Keratinocyte (primary cell): ENCODE data around the gene ERO1B. TPM values are rescaled to one million over a fixed set of nuclear protein-coding genes. Genes with fewer than 3 reads are reported as not detected.

Source experiments
- DNase-seq: peaks from one replicate; pipeline ENCODE4 v3.0.0-alpha.2; 2011; ENCODE audit warnings: low read depth, missing footprints, low spot score
- FAIRE-seq: peaks from 2 replicates; lab custom pipeline; 2011; peaks lifted over from hg19 to GRCh38; lab: Jason Lieb, UNC
- H2AFZ ChIP-seq: 2 replicates; pipeline ENCODE4 v1.6.0; 2012; ENCODE audit warnings: low read length, control low read depth, inconsistent platforms; ENCODE audit not compliant: control insufficient read depth
- H3K27ac ChIP-seq: 2 replicates; pipeline ENCODE4 v1.5.1; 2011; ENCODE audit warnings: low read length; ENCODE audit not compliant: control insufficient read depth, insufficient read depth
- H3K27me3 ChIP-seq: 3 replicates; pipeline ENCODE4 v1.6.0; 2011; ENCODE audit warnings: low read length; ENCODE audit not compliant: control insufficient read depth, insufficient read depth; ENCODE audit errors: extremely low read depth
- H3K36me3 ChIP-seq, 2 experiments: 2 replicates in 1 of 2; 3 replicates in 1 of 2; pipeline ENCODE4 v1.5.1; 2011; ENCODE audit warnings: low read length in 2 of 2, mild to moderate bottlenecking in 1 of 2; ENCODE audit not compliant: control insufficient read depth in 2 of 2, insufficient read depth in 2 of 2; ENCODE audit errors: extremely low read depth in 1 of 2
- H3K4me1 ChIP-seq: 3 replicates; pipeline ENCODE4 v1.5.1; 2011; ENCODE audit warnings: low read length; ENCODE audit not compliant: control insufficient read depth, insufficient read depth; ENCODE audit errors: extremely low read depth
- H3K4me2 ChIP-seq: 3 replicates; pipeline ENCODE4 v1.6.0; 2011; ENCODE audit warnings: low read depth, low read length; ENCODE audit not compliant: control insufficient read depth, insufficient read depth; ENCODE audit errors: extremely low read depth
- H3K4me3 ChIP-seq, 3 experiments: fragments of 200-600 bp in 1 of 3; sonication (generic) in 1 of 3; 2 replicates in 2 of 3; 3 replicates in 1 of 3; pipeline ENCODE4 v1.5.1; 2011 to 2016; ENCODE audit warnings: low read length in 3 of 3, mild to moderate bottlenecking in 3 of 3, control low read depth in 2 of 3, inconsistent platforms in 1 of 3, low read depth in 1 of 3, mixed read lengths in 1 of 3, mixed run types in 1 of 3, moderate library complexity in 1 of 3; ENCODE audit not compliant: control insufficient read depth in 2 of 3, insufficient read depth in 2 of 3; ENCODE audit errors: extremely low read depth in 1 of 3
- H3K79me2 ChIP-seq: 2 replicates; pipeline ENCODE4 v1.6.0; 2012; ENCODE audit warnings: low read length; ENCODE audit not compliant: control insufficient read depth, insufficient read depth
- H3K9ac ChIP-seq: 3 replicates; pipeline ENCODE4 v1.6.0; 2011; ENCODE audit warnings: low read length; ENCODE audit not compliant: control insufficient read depth, insufficient read depth; ENCODE audit errors: extremely low read depth
- H3K9me1 ChIP-seq: 3 replicates; pipeline ENCODE4 v1.6.0; 2011; ENCODE audit warnings: low read length; ENCODE audit not compliant: control insufficient read depth, insufficient read depth; ENCODE audit errors: extremely low read depth
- H3K9me3 ChIP-seq: 2 replicates; pipeline ENCODE4 v1.5.1; 2012; ENCODE audit warnings: low read depth, low read length; ENCODE audit not compliant: control insufficient read depth
- H4K20me1 ChIP-seq: 3 replicates; pipeline ENCODE4 v1.6.0; 2011; ENCODE audit warnings: low read length; ENCODE audit not compliant: control insufficient read depth, insufficient read depth; ENCODE audit errors: extremely low read depth
- EZH2 ChIP-seq: IDR thresholded peaks from one replicate; pipeline ENCODE4 v1.6.1; 2012; ENCODE audit warnings: inconsistent platforms, mild to moderate bottlenecking, low read length, moderate library complexity
- dilution Hi-C: fragments of 300-500 bp; cut with MboI; formaldehyde crosslinking; loops from one replicate; pipeline ENCODE4 v1.7.0; 2020; ENCODE audit warnings: low sequenced_read_pairs; ENCODE audit not compliant: extremely low pct_ligation_motif_present
- polyA plus RNA-seq, 5 experiments: library from polyadenylated mRNA; depleted of rRNA in 3 of 5; stranded (reverse) in 3 of 5; stranded (forward) in 1 of 5; unstranded in 1 of 5; fragments of >200 nt; gene quantifications; 1 replicate in 1 of 5; 2 replicates in 3 of 5; 3 replicates in 1 of 5; pipeline versions ENCODE4 v1.2.1 to v1.2.3, GENCODE V29; 2011 to 2012; ENCODE audit warnings: missing spikeins in 2 of 5, low read depth in 1 of 5, low replicate concordance in 1 of 5
- TF ChIP-seq, protein P1 (sequence below), 3 experiments: IDR thresholded peaks in 1 of 3; conservative IDR thresholded peaks in 1 of 3; optimal IDR thresholded peaks in 1 of 3; 2 replicates in 2 of 3; 3 replicates in 1 of 3; pipeline versions ENCODE3 to v1.5.1; 2011; ENCODE audit warnings: low read length in 3 of 3, mild to moderate bottlenecking in 3 of 3, moderate library complexity in 2 of 3, control low read depth in 1 of 3, inconsistent platforms in 1 of 3; ENCODE audit not compliant: insufficient read depth in 2 of 3; ENCODE audit errors: extremely low read depth in 1 of 3

Gene ERO1B
- polyA plus RNA-seq, 1 donor (not counting 4 experiments of a cell fraction or from before 2014, with no cell fraction given) = 3.1 TPM

- H3K4me2 ChIP-seq = no peak overlapping the region
- H3K79me2 ChIP-seq = no peaks in the 10 kb centered on the region
- no peaks in the 10 kb centered on the region for H4K20me1 ChIP-seq
- no peak for FAIRE-seq
- dilution Hi-C loops = no loop called here
- H3K36me3 ChIP-seq = no peaks in the 10 kb centered on the region
- H3K27ac ChIP-seq = no peak overlapping the region
- TF ChIP-seq, protein P1, sequence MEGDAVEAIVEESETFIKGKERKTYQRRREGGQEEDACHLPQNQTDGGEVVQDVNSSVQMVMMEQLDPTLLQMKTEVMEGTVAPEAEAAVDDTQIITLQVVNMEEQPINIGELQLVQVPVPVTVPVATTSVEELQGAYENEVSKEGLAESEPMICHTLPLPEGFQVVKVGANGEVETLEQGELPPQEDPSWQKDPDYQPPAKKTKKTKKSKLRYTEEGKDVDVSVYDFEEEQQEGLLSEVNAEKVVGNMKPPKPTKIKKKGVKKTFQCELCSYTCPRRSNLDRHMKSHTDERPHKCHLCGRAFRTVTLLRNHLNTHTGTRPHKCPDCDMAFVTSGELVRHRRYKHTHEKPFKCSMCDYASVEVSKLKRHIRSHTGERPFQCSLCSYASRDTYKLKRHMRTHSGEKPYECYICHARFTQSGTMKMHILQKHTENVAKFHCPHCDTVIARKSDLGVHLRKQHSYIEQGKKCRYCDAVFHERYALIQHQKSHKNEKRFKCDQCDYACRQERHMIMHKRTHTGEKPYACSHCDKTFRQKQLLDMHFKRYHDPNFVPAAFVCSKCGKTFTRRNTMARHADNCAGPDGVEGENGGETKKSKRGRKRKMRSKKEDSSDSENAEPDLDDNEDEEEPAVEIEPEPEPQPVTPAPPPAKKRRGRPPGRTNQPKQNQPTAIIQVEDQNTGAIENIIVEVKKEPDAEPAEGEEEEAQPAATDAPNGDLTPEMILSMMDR (optimal IDR thresholded peaks at IDR 0.05 in 1 of 3, IDR thresholded peaks at IDR 0.05 in 1 of 3, conservative IDR thresholded peaks at IDR 0.05 in 1 of 3; ENCODE audit: extremely low read depth in 1 of 3, insufficient read depth in 2 of 3, low read length in 3 of 3) = no peak
- no peak for TF ChIP-seq EZH2
- no peak overlapping the region for H3K4me3 ChIP-seq
- no peaks in the 10 kb centered on the region for H3K9me1 ChIP-seq
- no peak for DNase-seq
- no peaks in the 10 kb centered on the region for H3K27me3 ChIP-seq
- H3K9ac ChIP-seq = no peak overlapping the region
- H3K9me3 ChIP-seq = no peaks in the 10 kb centered on the region
- no peaks in the 10 kb centered on the region for H3K4me1 ChIP-seq
- no peak overlapping the region for H2AFZ ChIP-seq
These were observed 34.5 kb downstream of the ERO1B start for GRCh38 chr1:236247286-236247685.

- no peaks in the 10 kb centered on the region for H4K20me1 ChIP-seq
- no peak overlapping the region for H3K9ac ChIP-seq
- H3K79me2 ChIP-seq = no peaks in the 10 kb centered on the region
- no peak overlapping the region for H3K27ac ChIP-seq
- dilution Hi-C loops = no loop called here
- no peaks in the 10 kb centered on the region for H3K9me1 ChIP-seq
- H3K36me3 ChIP-seq = no peaks in the 10 kb centered on the region
- no peak for FAIRE-seq
- H3K4me3 ChIP-seq = no peak overlapping the region
- H3K9me3 ChIP-seq = no peaks in the 10 kb centered on the region
- DNase-seq = no peak
- H2AFZ ChIP-seq = no peak overlapping the region
- H3K27me3 ChIP-seq = no peaks in the 10 kb centered on the region
- H3K4me2 ChIP-seq = no peak overlapping the region
- no peak for TF ChIP-seq EZH2
- TF ChIP-seq, protein P1 (optimal IDR thresholded peaks at IDR 0.05 in 1 of 3, IDR thresholded peaks at IDR 0.05 in 1 of 3, conservative IDR thresholded peaks at IDR 0.05 in 1 of 3; ENCODE audit: extremely low read depth in 1 of 3, insufficient read depth in 2 of 3, low read length in 3 of 3) = no peak
- no peaks in the 10 kb centered on the region for H3K4me1 ChIP-seq
These were observed 39.2 kb downstream of the ERO1B start for GRCh38 chr1:236242568-236242967.
